Stomach (tissue), 9 donors: ENCODE measurements around the gene ZNF37A. TPM values are rescaled to one million over a fixed set of nuclear protein-coding genes. Genes with fewer than 3 reads are reported as not detected.

Experiments
- DNase-seq, 2 donors: peaks; one replicate each; pipeline versions ENCODE4 v3.0.0 to v3.0.0-alpha.2; 2013 to 2019
- H3K27ac ChIP-seq, 5 donors: fragments of 200-600 bp in 4 of 5; sonication (generic) in 4 of 5; one replicate each; pipeline ENCODE4 v1.5.1; 2013 to 2019; ENCODE audit warnings: mild to moderate bottlenecking in 1 of 5, moderate library complexity in 1 of 5
- H3K27me3 ChIP-seq, 3 donors: fragments of 200-600 bp; sonication (generic); one replicate each; pipeline ENCODE4 v1.5.1; 2017 to 2019; ENCODE audit warnings: mixed run types in 1 of 3
- H3K36me3 ChIP-seq, 4 donors: fragments of 200-600 bp; sonication (generic); 1 replicate in 3 of 4; 2 replicates in 1 of 4; pipeline ENCODE4 v1.5.1; 2016 to 2019
- H3K4me1 ChIP-seq, 4 donors: fragments of 200-600 bp; sonication (generic); one replicate each; pipeline ENCODE4 v1.5.1; 2016 to 2019
- H3K4me3 ChIP-seq, 4 donors: fragments of 200-600 bp; sonication (generic) in 3 of 4; one replicate each; pipeline ENCODE4 v1.5.1; 2016 to 2019; ENCODE audit warnings: mild to moderate bottlenecking in 1 of 4
- H3K9me3 ChIP-seq, 4 donors: fragments of 200-600 bp; sonication (generic); one replicate each; pipeline ENCODE4 v1.5.1; 2016 to 2019
- EP300 ChIP-seq: sonication (generic); formaldehyde crosslinking; IDR thresholded peaks from one replicate; pipeline ENCODE4 v1.6.1; 2017; ENCODE audit warnings: antibody characterized with exemption
- POLR2A ChIP-seq, 4 donors: fragments of 450-650 bp; IDR thresholded peaks; one replicate each; pipeline ENCODE4 v1.6.1; 2016; ENCODE audit warnings: antibody characterized with exemption in 4 of 4, control low read depth in 2 of 4, mild to moderate bottlenecking in 1 of 4, moderate library complexity in 1 of 4
- POLR2AphosphoS5 ChIP-seq, 3 donors: sonication (generic); formaldehyde crosslinking; IDR thresholded peaks; one replicate each; pipeline ENCODE4 v1.6.1; 2016; ENCODE audit warnings: antibody characterized with exemption in 3 of 3
- WGBS, 5 donors: extraction: QIAGEN DNeasy Blood & Tissue Kit in 3 of 5; methylation state at CpG; one replicate each; pipeline versions ENCODE4 v1.1.5 to v1.1.7; 2013 to 2018; 5-methylcytosine and 5-hydroxymethylcytosine counted together
- intact Hi-C: fragments of 100-400 bp; cut with DNase I; formaldehyde crosslinking; loops from one replicate; pipeline ENCODE4 v1.15.1; 2023; ENCODE audit warnings: low total_unique reads
- polyA plus RNA-seq, 3 donors: library from polyadenylated mRNA; stranded (reverse); fragments of 200-250 nt; gene quantifications; one replicate each; pipeline ENCODE4 v1.2.3, GENCODE V29; 2013
- total RNA-seq, 5 donors: library from RNA; depleted of rRNA; stranded (reverse); fragments of >200 nt; gene quantifications; one replicate each; pipeline versions ENCODE4 v1.1.0 to v1.2.3, GENCODE V29; 2014 to 2016
- TF ChIP-seq, protein P1 (sequence below), 7 experiments: fragments of 450-650 bp in 4 of 7; fragments of 200-600 bp in 3 of 7; sonication (generic) in 3 of 7; IDR thresholded peaks; one replicate each; pipeline ENCODE4 v1.5.1; 2016 to 2019; ENCODE audit warnings: antibody characterized with exemption in 7 of 7, control low read depth in 2 of 7, mild to moderate bottlenecking in 1 of 7
- donor health status: healthy with polysubstance abuse.
- donor health status: Bipolar disorder and iron deficiency.
- donor health status: healthy.

Gene ZNF37A
- total and polyA plus RNA-seq, 8 donors, result 4.3 to 41.2 (median 17.6) TPM

DNA sequence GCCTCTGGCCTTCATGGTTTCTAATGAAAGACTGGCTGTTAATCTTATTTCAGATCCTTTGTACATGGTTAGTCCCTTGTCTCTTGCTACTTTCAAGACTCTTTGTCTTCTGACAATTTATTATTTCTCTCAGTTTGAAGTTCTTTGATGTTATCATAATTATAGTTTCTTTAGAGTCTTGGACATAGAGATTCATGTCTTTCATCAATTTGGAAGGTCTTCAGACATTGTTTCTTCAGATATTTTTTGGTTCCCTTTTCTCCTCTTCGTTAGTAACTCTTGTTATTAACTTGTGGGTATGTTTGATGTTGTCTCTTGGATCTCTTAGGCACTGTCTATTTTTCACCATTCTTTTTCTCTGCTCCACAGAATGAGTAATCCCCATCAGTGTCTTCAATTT, 8.7 kb downstream of the ZNF37A start:
- intact Hi-C loops, result no loop called here
- TF ChIP-seq, protein P1, sequence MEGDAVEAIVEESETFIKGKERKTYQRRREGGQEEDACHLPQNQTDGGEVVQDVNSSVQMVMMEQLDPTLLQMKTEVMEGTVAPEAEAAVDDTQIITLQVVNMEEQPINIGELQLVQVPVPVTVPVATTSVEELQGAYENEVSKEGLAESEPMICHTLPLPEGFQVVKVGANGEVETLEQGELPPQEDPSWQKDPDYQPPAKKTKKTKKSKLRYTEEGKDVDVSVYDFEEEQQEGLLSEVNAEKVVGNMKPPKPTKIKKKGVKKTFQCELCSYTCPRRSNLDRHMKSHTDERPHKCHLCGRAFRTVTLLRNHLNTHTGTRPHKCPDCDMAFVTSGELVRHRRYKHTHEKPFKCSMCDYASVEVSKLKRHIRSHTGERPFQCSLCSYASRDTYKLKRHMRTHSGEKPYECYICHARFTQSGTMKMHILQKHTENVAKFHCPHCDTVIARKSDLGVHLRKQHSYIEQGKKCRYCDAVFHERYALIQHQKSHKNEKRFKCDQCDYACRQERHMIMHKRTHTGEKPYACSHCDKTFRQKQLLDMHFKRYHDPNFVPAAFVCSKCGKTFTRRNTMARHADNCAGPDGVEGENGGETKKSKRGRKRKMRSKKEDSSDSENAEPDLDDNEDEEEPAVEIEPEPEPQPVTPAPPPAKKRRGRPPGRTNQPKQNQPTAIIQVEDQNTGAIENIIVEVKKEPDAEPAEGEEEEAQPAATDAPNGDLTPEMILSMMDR (IDR thresholded peaks at IDR 0.05), result no peak
- TF ChIP-seq POLR2AphosphoS5 (IDR thresholded peaks at IDR 0.05), result no peak
- no peak for TF ChIP-seq POLR2A (IDR thresholded peaks at IDR 0.05)
- no peak for TF ChIP-seq EP300
- no peak for DNase-seq
- H3K4me1 ChIP-seq, result no peaks in the 10 kb centered on the region
- no peaks in the 10 kb centered on the region for H3K27me3 ChIP-seq
- WGBS, 5 donors, result 92 to 100% (median 93%) methylated on average over 1 of the region's 1 CpG
- no peak overlapping the region for H3K27ac ChIP-seq
- no peak overlapping the region for H3K4me3 ChIP-seq
- peaks cover 27 to 94% (median 90%) of the 10 kb centered on the region in 4 donors for H3K36me3 ChIP-seq
- H3K9me3 ChIP-seq, result peaks cover 14 to 88% (median 75%) of the 10 kb centered on the region in 4 donors

DNA sequence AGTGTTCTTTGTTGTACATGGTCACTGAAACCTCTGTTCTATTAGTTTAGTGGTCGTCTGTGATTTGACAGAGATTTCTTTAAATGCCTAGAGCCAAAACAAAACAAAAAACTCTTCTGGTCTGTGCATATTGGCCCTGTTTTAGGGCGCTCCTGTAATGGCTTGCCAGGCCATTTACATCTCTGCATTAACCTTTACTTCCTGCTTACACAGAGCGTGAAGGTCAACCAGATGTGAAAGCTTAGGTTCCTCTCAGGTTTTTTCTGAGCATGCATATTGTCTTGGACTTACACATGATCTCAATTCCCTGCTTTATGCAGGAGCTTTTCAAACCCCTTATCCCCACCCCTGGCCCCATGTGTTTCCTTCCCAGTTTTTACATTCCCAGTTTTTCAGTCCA, 9.6 kb downstream of the ZNF37A start:
- intact Hi-C loops, result no loop called here
- H3K27me3 ChIP-seq, result no peaks in the 10 kb centered on the region
- no peak overlapping the region for H3K4me3 ChIP-seq
- peaks cover 16 to 95% (median 80%) of the 10 kb centered on the region in 4 donors for H3K9me3 ChIP-seq
- H3K27ac ChIP-seq, result no peak overlapping the region
- peaks cover 23 to 85% (median 81%) of the 10 kb centered on the region in 4 donors for H3K36me3 ChIP-seq
- WGBS, 5 donors, result 93 to 96% (median 95%) methylated on average over 3 of the region's 3 CpGs
- DNase-seq, result no peak
- TF ChIP-seq POLR2AphosphoS5 (IDR thresholded peaks at IDR 0.05), result no peak
- no peak for TF ChIP-seq POLR2A (IDR thresholded peaks at IDR 0.05)
- TF ChIP-seq, protein P1 (IDR thresholded peaks at IDR 0.05), result no peak
- TF ChIP-seq EP300, result no peak
- H3K4me1 ChIP-seq, result no peaks in the 10 kb centered on the region

DNA sequence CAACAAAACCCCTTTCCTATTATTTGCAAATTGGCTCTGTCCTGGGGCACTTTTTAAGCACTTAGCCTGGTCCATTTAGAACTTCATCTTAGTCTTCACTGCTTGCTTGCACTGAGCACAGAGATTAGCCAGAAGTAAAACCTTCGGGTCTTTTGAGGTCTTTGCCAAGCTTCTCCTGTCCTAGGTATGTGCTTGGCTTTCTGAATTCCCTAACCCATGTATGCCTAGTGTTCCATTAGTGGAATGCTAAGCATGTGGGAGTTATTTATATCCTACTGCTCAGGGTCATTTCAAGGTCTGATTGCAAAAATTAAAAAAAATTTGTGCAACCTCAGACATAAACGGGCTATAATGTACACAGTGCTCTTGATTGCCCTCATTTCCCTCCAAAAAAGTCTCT, 18.0 kb downstream of the ZNF37A start:
- no peak overlapping the region for H3K4me3 ChIP-seq
- peaks cover 47 to 100% (median 93%) of the 10 kb centered on the region in 4 donors for H3K9me3 ChIP-seq
- WGBS, 5 donors, result 91 to 97% (median 94%) methylated on average over 2 of the region's 2 CpGs
- H3K27ac ChIP-seq, result no peak overlapping the region
- intact Hi-C loops, result no loop called here
- peaks cover 30 to 60% (median 46%) of the 10 kb centered on the region in 4 donors for H3K36me3 ChIP-seq
- DNase-seq, result no peak
- TF ChIP-seq, protein P1 (IDR thresholded peaks at IDR 0.05), result no peak
- TF ChIP-seq POLR2A (IDR thresholded peaks at IDR 0.05) (no peak), EP300 (no peak), POLR2AphosphoS5 (IDR thresholded peaks at IDR 0.05) (no peak)
- no peaks in the 10 kb centered on the region for H3K27me3 ChIP-seq
- H3K4me1 ChIP-seq, result no peaks in the 10 kb centered on the region

DNA sequence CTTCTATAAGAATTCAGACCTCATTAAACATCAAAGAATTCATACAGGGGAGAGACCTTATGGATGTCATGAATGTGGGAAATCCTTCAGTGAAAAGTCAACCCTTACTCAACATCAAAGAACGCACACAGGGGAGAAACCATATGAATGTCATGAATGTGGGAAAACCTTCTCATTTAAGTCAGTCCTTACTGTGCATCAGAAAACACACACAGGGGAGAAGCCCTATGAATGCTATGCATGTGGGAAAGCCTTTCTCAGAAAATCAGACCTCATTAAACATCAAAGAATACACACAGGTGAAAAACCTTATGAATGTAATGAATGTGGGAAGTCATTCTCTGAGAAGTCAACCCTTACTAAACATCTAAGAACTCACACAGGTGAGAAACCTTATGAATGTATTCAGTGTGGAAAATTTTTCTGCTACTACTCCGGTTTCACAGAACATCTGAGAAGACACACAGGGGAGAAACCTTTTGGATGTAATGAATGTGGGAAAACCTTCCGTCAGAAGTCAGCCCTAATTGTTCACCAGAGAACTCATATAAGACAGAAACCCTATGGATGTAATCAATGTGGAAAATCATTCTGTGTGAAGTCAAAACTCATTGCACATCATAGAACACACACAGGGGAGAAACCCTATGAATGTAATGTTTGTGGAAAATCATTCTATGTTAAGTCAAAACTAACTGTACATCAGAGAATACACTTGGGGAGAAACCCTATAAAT, 24.1 kb downstream of the ZNF37A start:
- H3K9me3 ChIP-seq, result peaks cover 93 to 100% (median 99%) of the 10 kb centered on the region in 4 donors
- H3K27me3 ChIP-seq, result no peaks in the 10 kb centered on the region
- intact Hi-C loops, result no loop called here
- TF ChIP-seq, protein P1 (IDR thresholded peaks at IDR 0.05), result no peak
- no peak for TF ChIP-seq EP300
- TF ChIP-seq POLR2AphosphoS5 (IDR thresholded peaks at IDR 0.05), result no peak
- no peak overlapping the region for H3K27ac ChIP-seq
- no peaks in the 10 kb centered on the region for H3K4me1 ChIP-seq
- WGBS, 5 donors, result 96 to 99% (median 97%) methylated on average over 3 of the region's 3 CpGs
- no peak for DNase-seq
- no peak overlapping the region for H3K4me3 ChIP-seq
- peaks cover 44 to 62% (median 56%) of the 10 kb centered on the region in 4 donors for H3K36me3 ChIP-seq
